Measurements from ENCODE around the gene RASSF5. TPM values are rescaled to one million over a fixed set of nuclear protein-coding genes. Genes with fewer than 3 reads are reported as not detected.
"Not testable (repeated sequence)": the region's sequence is repeated elsewhere in the genome, so short reads cannot be mapped to it uniquely, and the experiment has no call there.

The RASSF5 gene
- polyA plus RNA-seq, 1 donor, result 7.4 TPM

DNA sequence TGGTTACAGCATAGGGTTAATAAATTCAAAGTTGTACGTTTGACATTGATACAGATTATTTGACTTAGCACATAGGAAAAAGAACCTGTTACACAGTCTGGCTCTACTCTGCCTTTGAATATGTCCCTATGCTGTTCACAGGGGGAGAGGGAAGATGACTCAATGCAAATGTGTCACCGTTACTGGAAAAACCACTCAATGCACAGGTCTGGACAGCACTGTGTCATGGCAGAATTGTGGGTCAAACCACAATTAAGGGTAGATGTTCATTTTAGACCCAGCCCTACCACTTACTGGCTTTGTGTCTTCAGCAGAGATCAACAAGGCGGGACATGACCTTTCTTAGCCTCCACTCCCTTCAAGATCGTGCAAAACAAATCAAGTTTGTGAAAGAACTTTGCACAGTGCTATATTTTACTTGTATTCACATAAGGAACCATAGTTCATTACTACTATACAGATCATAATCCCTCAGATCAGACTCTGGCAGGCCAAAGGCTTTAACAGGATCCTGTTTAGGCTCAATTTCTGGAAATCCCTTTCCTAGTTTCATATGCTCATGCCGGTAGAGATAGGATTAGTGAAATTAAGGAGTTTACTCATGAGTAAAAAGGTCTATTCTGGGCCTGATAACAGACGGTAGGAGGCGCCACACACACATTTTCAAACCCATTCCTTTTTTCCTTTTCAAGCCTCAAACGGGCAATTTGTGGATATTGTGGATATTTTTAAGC lies 82.9 kb downstream of the RASSF5 start:
- DNase-seq, result no peak

DNA sequence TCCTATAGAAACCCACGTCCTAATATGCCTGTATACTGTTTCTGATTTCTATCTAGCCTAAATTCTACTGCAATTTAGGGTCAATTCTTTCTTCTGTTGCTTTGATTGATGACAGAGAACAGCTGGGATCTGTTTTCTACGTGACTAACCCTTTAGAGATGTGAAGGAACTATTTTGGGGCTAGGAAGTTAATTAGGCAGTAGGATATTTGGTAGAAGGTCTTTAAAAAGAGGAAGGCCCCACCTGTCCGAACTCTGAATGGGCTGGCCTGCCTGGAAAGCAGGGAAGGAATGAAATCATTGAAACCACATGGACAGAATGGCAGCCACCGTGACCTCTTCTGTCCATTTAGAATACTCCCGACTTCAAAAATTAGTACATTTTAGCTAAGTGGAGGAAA lies 83.9 kb downstream of the RASSF5 start:
- no peak for DNase-seq

DNA sequence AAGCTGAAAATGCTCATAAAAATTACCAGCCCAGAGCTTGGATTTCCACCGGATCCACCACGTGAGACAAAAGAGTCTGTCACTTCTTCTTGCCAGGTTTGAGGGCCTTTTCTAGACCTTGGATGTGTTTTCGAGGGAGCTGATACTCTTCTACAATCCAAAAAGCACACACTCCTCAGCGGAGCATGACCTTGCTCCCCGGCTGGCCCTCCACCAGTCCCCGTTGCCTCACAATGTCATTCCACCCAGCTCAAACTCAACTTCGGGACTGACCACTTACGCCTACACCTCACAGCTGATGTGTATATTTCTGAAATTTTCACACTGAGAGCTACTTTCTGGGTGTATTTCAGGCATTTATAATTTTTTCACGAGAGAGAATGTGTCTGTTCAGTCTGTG lies 84.4 kb downstream of the RASSF5 start:
- no peak for DNase-seq

DNA sequence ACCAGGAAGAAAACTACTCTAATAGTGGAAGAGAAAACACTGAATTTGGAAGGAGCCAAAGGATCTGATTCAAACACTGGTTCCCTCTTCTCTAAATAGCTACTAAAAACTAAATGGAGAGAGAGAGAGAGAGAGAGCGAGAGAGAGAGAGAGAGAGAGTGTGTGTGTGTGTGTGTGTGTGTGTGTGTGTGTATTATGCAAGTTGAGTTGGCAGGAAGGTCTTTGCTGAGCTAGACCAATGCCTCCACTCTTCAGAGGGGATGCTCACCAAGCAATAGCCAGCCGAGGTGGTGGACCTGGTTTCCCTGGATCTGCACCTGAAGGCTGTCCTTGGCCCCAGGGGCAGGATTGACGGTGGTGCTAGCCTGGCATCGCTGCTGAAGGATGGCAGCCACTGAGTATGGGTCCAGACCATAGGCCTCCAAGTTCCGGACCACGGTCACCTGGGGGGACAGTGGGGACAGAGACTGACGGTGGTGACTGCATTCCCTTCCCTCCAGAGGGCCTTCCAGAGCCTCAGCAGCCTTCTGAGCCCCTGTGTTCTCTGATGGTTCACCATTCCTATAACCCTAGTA lies 86.1 kb downstream of the RASSF5 start:
- DNase-seq, result no peak

DNA sequence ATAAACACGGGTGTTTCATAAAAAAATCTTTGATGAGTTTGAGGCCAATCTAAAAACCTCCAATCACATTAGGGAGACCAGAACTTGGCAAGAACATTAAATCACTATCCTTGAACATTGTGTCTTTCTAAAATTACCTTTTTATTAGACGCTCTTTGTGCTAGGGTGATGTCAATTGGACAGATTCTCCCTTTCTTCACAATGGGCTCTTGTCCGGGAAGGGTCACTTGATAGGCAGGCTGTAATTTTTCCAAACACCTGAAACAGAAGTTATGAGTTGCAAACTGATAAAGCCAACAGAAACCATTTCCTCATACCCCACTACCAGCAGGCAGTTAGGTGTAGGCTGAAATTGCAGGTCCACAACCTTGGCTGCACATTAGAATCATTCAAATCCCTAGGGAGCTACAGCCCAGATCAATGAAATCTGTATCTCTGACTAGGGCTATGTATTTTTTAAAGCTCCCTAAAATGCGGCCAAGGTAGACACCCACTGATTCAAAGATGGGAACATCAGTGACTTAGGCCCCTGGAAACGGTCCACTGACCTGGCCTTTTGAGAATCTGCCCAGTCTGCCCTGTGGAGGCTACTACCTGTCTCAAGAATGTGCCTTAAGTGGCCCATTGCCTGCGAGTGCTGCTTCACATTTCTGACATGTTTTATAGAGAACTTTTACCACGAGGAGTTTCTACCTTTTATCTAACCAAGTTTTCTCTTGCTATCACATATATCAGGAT lies 88.4 kb downstream of the RASSF5 start:
- no peak for DNase-seq

DNA sequence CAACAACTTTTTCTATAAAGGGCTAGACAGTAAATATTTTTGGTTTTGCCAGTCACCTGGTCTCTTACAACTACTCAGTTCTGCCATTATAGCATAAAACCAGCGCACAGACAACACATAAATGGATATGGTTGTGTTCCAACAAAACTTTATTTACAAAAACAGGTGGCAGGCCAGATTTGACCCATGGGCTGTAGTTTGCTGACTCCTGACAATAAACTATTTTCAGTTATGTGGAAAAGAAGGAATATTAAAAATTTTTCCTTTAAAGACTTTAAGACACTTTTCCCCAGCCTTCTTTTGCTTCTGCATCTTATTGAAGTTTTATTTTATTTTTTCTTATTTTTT lies 89.0 kb downstream of the RASSF5 start:
- no peak for DNase-seq

DNA sequence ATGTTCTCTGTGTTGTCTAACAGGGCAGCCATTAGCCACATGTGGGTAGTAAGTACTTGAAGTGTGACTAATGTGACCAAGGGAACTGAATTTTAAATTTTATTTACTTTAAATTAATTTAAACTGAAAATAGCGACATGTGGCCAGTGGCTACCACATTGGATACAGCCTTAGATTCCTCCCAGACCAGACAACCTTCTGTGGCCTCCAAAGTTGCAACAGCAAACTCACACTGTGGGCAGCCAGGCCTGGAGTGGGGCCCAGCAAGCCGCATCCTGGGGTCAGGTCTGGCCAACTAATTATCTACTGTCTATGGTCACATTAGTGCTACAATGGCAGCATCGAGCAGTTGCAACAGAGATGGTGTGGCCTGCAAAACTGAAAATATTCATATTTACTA lies 93.2 kb downstream of the RASSF5 start:
- DNase-seq, result no peak

DNA sequence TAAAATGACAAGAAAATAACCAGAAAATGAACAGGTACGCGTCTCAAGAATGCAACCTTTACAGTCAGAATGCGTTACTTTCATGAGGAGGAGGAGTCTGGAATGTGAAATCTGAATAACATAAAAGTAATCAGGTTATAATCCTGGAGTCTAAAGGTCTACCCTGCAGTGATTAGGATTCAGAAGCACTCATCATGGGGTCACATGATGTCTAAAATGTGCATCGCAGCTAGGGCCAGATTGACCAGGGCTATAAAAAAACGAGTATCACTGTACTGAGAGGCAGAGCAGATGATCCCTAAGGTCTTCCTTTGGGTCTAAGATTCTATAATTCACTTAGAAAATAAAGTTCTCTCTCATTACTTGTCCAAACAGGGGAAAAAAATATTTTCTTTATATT lies 97.5 kb downstream of the RASSF5 start:
- no peak for DNase-seq

DNA sequence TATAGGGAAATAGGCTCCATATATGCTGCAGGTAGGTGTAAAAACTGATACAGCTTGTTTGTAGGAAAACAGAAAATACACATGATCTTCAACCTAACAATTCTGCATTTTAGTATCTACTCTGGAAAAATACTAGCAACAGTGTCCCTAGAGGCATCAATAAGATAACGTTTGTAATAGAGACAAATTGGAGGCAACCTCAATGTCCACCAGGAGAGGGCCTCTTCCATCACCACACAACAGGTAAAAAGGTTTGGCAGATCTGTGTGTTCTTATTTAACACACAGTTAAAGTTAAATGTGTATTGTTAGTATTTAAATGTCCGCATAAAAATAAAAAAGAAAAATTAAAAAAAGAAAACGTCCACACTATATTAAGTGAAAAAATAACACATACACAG lies 99.5 kb downstream of the RASSF5 start:
- no peak for DNase-seq

DNA sequence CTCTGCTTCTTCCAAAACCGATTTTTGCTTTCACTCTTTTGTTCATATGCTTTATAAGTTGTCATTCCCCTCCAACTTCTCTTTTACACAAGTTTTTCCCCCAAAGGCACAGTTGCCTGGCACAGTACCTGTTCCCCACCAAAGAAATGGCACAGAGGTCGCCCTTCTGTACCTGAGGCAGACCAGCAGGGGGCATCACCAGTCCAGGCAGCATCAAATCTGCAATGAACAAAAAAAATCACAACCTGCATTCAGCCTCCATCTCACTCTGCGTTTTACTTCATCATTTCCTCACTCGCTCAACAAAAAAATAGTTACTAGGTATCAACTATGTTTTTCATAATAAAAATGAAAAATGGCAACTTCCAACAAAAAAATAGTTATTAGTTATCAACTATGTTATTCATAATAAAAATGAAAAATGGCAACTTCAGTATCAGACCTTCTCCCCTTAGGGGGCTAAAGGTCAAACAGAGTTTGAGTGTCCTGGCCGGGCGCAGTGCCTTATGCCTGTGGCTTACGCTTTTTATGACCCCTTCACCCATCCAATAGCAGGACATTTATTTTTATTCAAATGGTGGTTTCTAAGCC lies 100.9 kb downstream of the RASSF5 start:
- DNase-seq, result no peak

DNA sequence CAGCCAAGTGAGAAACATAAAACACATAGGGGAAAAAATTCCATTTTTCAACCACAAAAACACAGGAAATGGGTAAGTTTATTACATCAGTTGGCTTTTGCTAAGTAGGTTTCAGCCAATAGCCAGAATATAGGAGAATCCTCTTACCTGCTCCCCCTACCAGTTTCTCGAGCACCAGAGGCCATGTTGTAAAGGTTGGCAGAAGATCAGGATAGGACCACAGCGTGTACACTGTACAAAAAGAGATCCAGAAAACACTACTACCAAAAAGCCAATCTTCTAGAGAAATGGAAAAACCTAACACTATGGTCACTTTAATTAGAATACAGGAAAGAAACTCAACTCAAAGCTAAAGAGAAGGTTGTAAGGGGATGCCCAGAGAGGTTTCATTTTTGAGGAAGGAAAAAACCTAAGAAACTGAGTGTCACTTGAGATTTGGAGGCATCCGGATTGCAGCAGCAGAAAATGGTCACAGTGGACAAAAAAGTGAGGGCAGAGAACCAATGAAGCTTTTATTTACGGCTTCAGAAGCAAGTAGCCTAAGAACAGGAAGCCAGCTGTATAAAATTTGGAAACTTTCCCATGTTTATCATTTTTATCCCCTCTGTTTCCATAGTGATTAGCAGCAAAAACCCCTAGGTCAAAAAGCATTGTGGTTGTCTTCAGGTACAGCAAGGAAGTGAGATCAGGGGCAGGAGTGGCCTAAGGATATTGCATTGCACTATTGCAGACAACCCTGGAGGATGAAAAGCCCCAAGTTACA lies 102.1 kb downstream of the RASSF5 start:
- DNase-seq, result no peak

DNA sequence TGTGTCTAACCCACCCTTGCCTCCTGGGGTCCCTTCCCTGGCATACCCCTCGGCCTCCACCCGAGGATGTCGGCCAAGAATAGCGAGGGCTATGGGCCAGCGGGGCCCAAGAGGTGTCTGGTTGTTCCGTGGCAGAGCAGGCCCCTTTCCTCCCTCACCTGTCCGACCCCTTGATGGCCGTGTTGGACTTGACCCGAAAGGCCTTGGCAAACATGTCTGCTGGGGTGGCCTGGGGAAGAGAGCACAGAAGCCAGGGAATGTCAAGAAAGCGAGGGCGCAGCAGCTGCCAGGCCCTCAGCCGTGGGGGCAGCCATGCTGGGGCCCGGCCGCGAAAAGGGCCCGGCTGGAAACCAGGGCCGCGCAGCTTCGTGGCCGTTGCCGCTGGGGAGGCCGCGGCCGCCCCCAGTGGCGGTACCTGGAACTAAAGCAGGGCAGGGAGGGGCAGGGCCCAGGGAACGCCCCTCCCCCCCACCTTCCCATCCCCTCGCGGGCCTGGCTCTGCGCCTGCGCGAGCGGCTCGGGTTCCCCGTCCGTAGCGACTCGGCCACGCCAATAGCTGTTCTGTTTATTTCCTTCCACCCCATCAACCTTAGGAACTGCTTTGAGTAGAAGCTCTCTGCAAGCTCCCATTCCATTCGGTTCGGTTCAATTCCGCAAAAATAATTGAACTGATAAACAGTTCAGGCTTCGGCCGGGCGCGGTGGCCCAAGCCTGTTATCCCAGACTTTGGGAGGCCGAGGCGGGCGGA lies 105.0 kb downstream of the RASSF5 start, which contains the start of gene EIF2D:
Gene EIF2D (minus strand): TSS at position 337 of the 748 bp plus-strand sequence. CDS start 123 bp downstream, at position 214.
- peak; percentile 97 for DNase-seq

DNA sequence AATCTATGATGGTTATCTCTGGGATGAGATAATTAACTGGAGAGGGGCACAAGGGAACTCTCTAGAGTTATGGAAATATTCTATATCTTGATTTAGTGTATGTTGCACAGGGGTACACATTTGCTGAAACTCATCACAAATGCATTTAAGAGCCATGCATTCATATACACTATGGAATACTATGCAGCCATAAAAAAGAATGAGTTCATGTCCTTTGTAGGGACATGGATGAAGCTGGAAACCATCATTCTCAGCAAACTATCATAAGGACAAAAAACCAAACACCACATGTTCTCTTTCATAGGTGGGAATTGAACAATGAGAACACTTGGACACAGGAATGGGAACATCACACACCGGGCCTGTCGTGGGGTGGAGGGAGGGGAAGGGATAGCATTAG lies 119.1 kb downstream of the RASSF5 start:
- not testable (repeated sequence) for DNase-seq

DNA sequence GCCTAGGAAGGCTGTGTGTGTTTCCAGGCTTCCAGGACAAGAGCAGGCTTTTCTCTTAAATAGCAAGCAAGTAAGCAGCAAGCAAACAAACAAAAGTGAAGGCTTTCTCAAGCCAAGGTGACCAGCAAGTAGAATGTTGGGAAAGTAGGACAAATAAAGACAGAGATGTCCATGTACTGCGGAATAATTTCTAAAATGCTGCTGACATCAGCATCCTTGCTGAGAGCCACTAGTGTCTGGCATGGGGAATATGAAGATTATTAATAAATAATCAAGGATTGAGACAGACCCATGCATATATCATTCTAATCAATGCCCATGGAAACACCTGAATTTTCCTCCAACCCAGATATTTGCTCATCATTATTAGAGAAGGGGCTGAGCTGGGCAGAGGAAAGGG lies 121.6 kb downstream of the RASSF5 start:
- DNase-seq, result no peak

DNA sequence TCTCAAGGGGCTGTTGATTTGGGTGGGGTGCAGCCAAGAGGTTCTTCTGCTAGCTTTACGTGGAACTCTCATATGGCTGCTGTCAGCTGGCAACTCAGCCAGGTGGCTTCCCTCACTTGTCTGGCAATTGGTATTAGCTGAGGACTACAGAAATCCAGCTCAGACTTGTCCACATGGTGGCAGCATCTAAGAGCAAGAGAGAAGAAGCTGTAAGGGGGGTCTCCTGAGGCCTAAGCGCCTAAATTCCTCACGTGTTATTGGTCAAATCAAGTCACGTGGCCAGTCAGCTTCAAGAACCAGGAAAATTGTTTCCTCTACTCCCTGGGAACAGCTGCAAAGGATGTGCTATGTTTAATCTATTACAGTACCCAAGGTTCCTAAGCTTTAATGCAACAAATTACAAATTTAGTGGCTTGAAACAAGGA lies 123.8 kb downstream of the RASSF5 start:
- peak; percentile 80 for DNase-seq

DNA sequence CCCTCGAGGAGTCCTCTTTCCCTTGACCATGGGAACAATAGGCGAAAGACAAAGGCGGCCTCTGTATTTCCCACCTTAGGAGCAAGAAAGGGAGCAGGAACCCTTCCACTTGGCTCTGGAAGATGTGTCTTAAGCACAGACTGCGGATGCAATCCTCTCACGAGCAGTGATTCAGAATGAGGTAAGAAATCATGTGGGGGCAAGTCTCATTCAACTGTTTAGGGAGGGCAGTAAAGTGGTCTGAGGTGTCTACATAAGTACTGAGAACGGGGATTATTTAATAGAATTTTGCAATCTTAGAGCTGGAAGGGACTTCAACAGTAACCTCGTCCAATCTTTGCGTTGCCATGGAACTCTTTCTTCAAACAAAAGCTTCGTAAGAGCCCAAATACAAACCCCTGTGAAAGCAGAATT lies 126.4 kb downstream of the RASSF5 start:
- peak; percentile 59 for DNase-seq

DNA sequence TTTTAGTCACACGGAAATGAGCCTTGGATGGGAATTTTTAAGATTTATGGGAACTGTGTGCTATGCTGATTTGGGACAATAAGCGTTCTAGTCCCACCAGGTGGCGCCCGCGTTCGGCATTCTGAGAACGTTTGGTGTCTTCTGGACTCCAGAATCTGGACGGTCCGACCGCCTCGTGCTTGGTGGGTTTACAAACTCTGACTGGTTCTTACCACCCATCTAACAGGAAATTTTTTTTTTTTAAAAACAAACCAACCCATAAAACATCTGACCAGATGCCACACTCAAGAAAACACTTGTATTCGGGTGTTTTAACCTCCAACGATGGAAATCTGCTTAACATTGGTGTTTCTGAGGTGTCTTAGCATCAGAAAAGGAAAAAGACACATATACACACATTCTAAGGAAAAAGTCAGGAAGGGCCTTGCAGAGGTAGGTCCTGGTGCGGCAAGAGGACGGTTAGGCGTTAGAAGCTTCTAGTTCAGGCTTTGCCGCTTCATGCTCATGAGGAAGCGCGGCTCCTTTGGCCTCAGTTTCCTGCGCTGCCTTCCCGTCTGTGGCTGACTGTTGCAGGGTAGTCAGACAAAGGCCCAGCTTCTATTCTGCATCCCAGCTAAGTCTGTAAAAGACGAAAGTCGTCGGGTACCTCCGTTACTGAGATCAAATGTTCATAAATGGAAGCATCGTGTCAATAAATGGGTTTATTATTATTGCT lies 127.2 kb downstream of the RASSF5 start:
- peak; percentile 90 for DNase-seq

DNA sequence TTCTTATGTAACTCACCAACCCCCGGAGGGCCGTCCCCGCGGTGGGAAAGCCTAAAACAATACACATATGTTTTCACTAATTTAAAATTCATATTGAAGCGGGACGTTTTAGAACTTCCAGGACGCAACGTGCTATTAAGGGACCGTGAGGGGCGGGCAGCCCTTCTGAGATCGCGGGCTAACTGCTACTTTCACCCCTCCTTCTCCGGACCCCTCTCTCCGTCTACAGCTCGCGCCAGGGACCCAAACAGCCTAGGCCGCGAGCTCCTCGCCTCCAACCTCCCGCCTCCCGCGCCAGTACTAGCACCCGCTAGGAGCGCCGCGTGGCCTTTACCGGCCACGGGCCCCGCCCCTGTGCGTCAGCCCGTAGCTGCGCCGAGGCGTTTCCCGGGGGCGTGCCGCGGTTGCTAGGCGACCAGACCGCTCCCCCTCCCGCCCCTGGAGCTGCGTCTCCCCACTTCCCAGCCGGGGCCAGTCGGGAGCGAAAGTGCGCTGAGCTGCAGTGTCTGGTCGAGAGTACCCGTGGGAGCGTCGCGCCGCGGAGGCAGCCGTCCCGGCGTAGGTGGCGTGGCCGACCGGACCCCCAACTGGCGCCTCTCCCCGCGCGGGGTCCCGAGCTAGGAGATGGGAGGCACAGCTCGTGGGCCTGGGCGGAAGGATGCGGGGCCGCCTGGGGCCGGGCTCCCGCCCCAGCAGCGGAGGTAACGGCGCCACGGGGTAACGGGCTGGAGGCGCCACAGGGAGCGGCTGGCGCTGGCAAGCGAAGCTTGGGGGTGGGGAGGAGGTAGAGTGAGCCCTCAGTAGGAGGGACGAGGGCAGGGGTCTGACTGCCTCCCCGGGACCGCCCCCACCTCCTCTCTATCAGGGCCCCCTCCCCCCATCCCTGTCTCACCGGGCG lies 128.0 kb downstream of the RASSF5 start, which contains the start of gene DYRK3:
Gene DYRK3 (plus strand): TSS at position 457 of the 898 bp plus-strand sequence. CDS start 168 bp downstream, at position 625.
- DNase-seq, result peak; percentile 94

DNA sequence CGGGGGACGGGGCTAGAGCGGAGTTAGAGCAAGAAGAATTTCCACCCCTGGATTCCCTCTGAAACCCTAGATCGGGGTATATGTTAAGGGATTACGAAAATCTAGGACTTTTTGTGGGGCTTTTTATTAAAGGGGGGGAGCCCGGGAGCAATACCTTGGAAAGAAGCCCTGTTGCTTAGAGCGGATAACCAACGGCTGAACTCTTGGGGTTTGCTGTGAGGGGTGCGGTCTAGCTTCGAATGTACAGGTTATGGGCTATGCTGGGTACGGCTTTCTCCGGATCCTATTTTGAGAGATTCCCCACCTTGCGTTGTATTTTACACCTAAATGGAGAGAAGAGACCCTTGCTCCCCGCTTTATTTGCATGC lies 128.6 kb downstream of the RASSF5 start:
- DNase-seq, result no peak

DNA sequence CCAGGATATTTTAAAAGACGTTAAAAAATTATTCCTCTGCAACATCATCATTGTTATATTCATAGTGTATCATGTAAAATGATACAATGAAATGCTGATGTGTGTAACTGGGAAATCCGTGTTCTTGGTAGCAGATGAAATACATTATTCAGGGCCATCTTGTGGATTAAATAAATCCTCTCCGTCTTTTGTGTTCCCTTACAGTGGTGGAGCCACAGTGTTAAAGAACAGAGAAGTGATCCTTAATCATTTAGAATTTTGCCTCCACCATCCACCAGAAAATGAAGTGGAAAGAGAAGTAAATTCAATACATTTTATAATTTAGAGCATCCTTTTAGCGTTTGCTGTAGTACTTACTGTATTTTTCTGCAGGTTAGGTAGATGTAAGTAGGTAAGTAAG lies 129.3 kb downstream of the RASSF5 start:
- no peak for DNase-seq
